Endothelial cell of umbilical vein (primary cell): ENCODE measurements around the gene KIAA1549. TPM values are rescaled to one million over a fixed set of nuclear protein-coding genes. Genes with fewer than 3 reads are reported as not detected.

ENCODE experiments used
- BruUV-seq: library from RNA; stranded (reverse); fragments of 400-500 nt; replicated peaks from 2 replicates; lab custom pipeline; 2021; lab: Mats Ljungman, UMichigan
- CTCF ChIA-PET: fragments of 300-600, 350-600 bp; sonication (Branson Sonifier 250); formaldehyde crosslinking; loops from one replicate; lab custom pipeline; 2021; ENCODE audit warnings: antibody characterized with exemption, inconsistent platforms; lab: Charles Lee
- POLR2A ChIA-PET: fragments of 300-600, 350-600 bp; sonication (Branson Sonifier 250); formaldehyde crosslinking; loops from one replicate; lab custom pipeline; 2021; ENCODE audit warnings: antibody characterized with exemption, inconsistent platforms; lab: Charles Lee
- DNase-seq: peaks from one replicate; pipeline ENCODE4 v3.0.0-alpha.2; 2011; ENCODE audit warnings: low read depth, low spot score
- FAIRE-seq: peaks from 2 replicates; lab custom pipeline; 2011; peaks lifted over from hg19 to GRCh38; lab: Jason Lieb, UNC
- H2AFZ ChIP-seq: 2 replicates; pipeline ENCODE4 v1.6.0; 2012; ENCODE audit warnings: low read depth, low read length, control low read depth, inconsistent platforms
- H3K27ac ChIP-seq: 2 replicates; pipeline ENCODE4 v1.5.1; 2011; ENCODE audit warnings: low read depth, mild to moderate bottlenecking, control low read depth, low read length, moderate library complexity; ENCODE audit not compliant: insufficient read depth
- H3K27me3 ChIP-seq, 2 experiments: 2 replicates each; pipeline versions ENCODE4 v1.6.0 to v1.6.1; 2011; ENCODE audit warnings: low read length in 2 of 2, mixed read lengths in 1 of 2; ENCODE audit not compliant: control insufficient read depth in 2 of 2, insufficient read depth in 2 of 2
- H3K36me3 ChIP-seq, 2 experiments: 2 replicates in 1 of 2; 3 replicates in 1 of 2; pipeline ENCODE4 v1.5.1; 2011; ENCODE audit warnings: low read length in 2 of 2, mild to moderate bottlenecking in 1 of 2, moderate library complexity in 1 of 2; ENCODE audit not compliant: control insufficient read depth in 2 of 2, insufficient read depth in 2 of 2; ENCODE audit errors: extremely low read depth in 1 of 2
- H3K4me1 ChIP-seq: 3 replicates; pipeline ENCODE4 v1.5.1; 2011; ENCODE audit warnings: mild to moderate bottlenecking, low read length; ENCODE audit not compliant: control insufficient read depth, insufficient read depth; ENCODE audit errors: extremely low read depth
- H3K4me2 ChIP-seq: 2 replicates; pipeline ENCODE4 v1.6.1; 2011; ENCODE audit warnings: low read length, control low read depth, mixed read lengths; ENCODE audit not compliant: insufficient read depth
- H3K4me3 ChIP-seq, 3 experiments: fragments of 200-600 bp in 1 of 3; sonication (generic), shearing (Covaris generic) in 1 of 3; replicated peaks in 1 of 3; 2 replicates each; pipeline ENCODE4 v1.5.1; 2011 to 2016; ENCODE audit warnings: control low read depth in 3 of 3, low read length in 3 of 3, mild to moderate bottlenecking in 2 of 3, inconsistent platforms in 1 of 3, low read depth in 1 of 3, moderate library complexity in 1 of 3; ENCODE audit not compliant: insufficient read depth in 1 of 3
- H3K79me2 ChIP-seq: 2 replicates; pipeline ENCODE4 v1.6.0; 2012; ENCODE audit warnings: low read length, inconsistent platforms; ENCODE audit not compliant: control insufficient read depth, insufficient read depth
- H3K9ac ChIP-seq: replicated peaks from 2 replicates; pipeline ENCODE3; 2011; ENCODE audit warnings: low read length, control low read depth; ENCODE audit not compliant: insufficient read depth; ENCODE audit errors: extremely low read depth
- H3K9me1 ChIP-seq: replicated peaks from 3 replicates; pipeline ENCODE4 v1.6.0; 2011; ENCODE audit warnings: mild to moderate bottlenecking, low read length; ENCODE audit not compliant: control insufficient read depth, insufficient read depth; ENCODE audit errors: extremely low read depth
- H3K9me3 ChIP-seq: replicated peaks from 2 replicates; pipeline ENCODE4 v1.5.1; 2012; ENCODE audit warnings: low read length, inconsistent platforms; ENCODE audit not compliant: control insufficient read depth, insufficient read depth
- H4K20me1 ChIP-seq: replicated peaks from 2 replicates; pipeline ENCODE3; 2011; ENCODE audit warnings: mild to moderate bottlenecking, low read length; ENCODE audit not compliant: control insufficient read depth, insufficient read depth; ENCODE audit errors: extremely low read depth
- EZH2 ChIP-seq: IDR thresholded peaks from 2 replicates; pipeline ENCODE4 v1.6.1; 2012; ENCODE audit warnings: borderline replicate concordance, low read depth, mild to moderate bottlenecking, moderate library complexity, low read length, inconsistent platforms; ENCODE audit not compliant: severe bottlenecking
- FOS ChIP-seq: IDR thresholded peaks from 2 replicates; pipeline ENCODE4 v1.6.1; 2011; ENCODE audit warnings: mild to moderate bottlenecking, low read length, moderate library complexity, borderline replicate concordance; ENCODE audit not compliant: insufficient read depth
- GATA2 ChIP-seq: IDR thresholded peaks from 2 replicates; pipeline ENCODE4 v1.7.0; 2011; ENCODE audit warnings: low read depth, mild to moderate bottlenecking, moderate library complexity, mixed read lengths, low read length; ENCODE audit not compliant: insufficient read length, insufficient read depth
- JUN ChIP-seq: IDR thresholded peaks from 2 replicates; pipeline ENCODE4 v1.6.1; 2011; ENCODE audit warnings: borderline replicate concordance, low read depth; ENCODE audit not compliant: insufficient read length, insufficient read depth
- MYC ChIP-seq: IDR thresholded peaks from one replicate; pipeline ENCODE4 v1.6.1; 2011; ENCODE audit warnings: mild to moderate bottlenecking, low read depth, low read length
- POLR2A ChIP-seq: IDR thresholded peaks from 2 replicates; pipeline ENCODE4 v1.6.1; 2012; ENCODE audit warnings: low read depth, mild to moderate bottlenecking, control low read depth, low read length
- POLR2AphosphoS5 ChIP-seq: IDR thresholded peaks from 2 replicates; pipeline ENCODE4 v1.6.1; 2012; ENCODE audit warnings: low read depth, mild to moderate bottlenecking, control low read depth, low read length, moderate library complexity; ENCODE audit not compliant: insufficient read depth
- dilution Hi-C: fragments of 300-500 bp; cut with MboI; formaldehyde crosslinking; loops from one replicate; pipeline ENCODE4 v1.15.0; 2019; ENCODE audit warnings: low sequenced_read_pairs; ENCODE audit not compliant: extremely low pct_ligation_motif_present
- intact Hi-C: fragments of 100-400 bp; cut with micrococcal nuclease; formaldehyde crosslinking; loops from one replicate; pipeline ENCODE4 v1.10.0; 2022
- polyA plus RNA-seq, 4 experiments: library from polyadenylated mRNA; depleted of rRNA in 3 of 4; stranded (reverse) in 3 of 4; unstranded in 1 of 4; fragments of >200 nt; gene quantifications; 2 replicates each; pipeline versions ENCODE4 v1.2.1 to v1.2.3, GENCODE V29; 2011 to 2012; ENCODE audit warnings: missing spikeins in 1 of 4
- total RNA-seq: library from RNA; stranded (reverse); gene quantifications from 2 replicates; pipeline ENCODE4 v1.2.3, GENCODE V29; 2021
- TF ChIP-seq, protein P1 (sequence below): IDR thresholded peaks from 2 replicates; pipeline ENCODE4 v1.6.1; 2011; ENCODE audit not compliant: insufficient read depth, insufficient read length
- TF ChIP-seq, protein P2 (sequence below), 2 donors: IDR thresholded peaks; 1 replicate in 1 of 2; 2 replicates in 1 of 2; pipeline ENCODE4 v1.5.1; 2011; ENCODE audit warnings: low read length in 2 of 2, mild to moderate bottlenecking in 2 of 2, moderate library complexity in 2 of 2, control low read depth in 1 of 2, inconsistent platforms in 1 of 2, low read depth in 1 of 2; ENCODE audit not compliant: insufficient read depth in 1 of 2; ENCODE audit errors: extremely low read depth in 1 of 2

KIAA1549 gene
- total and polyA plus RNA-seq, 2 donors (not counting 3 experiments of a cell fraction or from before 2014, with no cell fraction given): 4.6 to 10.9 TPM

GRCh38 chr7:138974675-138975292, 6.4 kb downstream of the KIAA1549 start:
- BruUV-seq: no TSS peak
- POLR2A ChIA-PET: no interaction called here
- dilution Hi-C loops: no loop called here

GRCh38 chr7:138974103-138974502, 7.1 kb downstream of the KIAA1549 start:
- no peaks in the 10 kb centered on the region for H3K9me3 ChIP-seq
- BruUV-seq: no TSS peak
- DNase-seq (no peak), FAIRE-seq (no peak)
- H3K79me2 ChIP-seq: peaks cover 37% of the 10 kb centered on the region
- no peaks in the 10 kb centered on the region for H3K36me3 ChIP-seq
- ChIA-PET POLR2A (no interaction called here), CTCF (interaction anchor here (1.1 to 1.4 kb wide), 2 partner anchors 69 to 88 kb away, joined by 3 to 8 read pairs; no protein-coding TSS in a partner anchor)
- TF ChIP-seq EZH2 (no peak), POLR2A (no peak), POLR2AphosphoS5 (no peak), FOS (no peak), JUN (no peak), MYC (no peak), GATA2 (no peak)
- TF ChIP-seq, protein P1, sequence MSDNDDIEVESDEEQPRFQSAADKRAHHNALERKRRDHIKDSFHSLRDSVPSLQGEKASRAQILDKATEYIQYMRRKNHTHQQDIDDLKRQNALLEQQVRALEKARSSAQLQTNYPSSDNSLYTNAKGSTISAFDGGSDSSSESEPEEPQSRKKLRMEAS: no peak
- TF ChIP-seq, protein P2, sequence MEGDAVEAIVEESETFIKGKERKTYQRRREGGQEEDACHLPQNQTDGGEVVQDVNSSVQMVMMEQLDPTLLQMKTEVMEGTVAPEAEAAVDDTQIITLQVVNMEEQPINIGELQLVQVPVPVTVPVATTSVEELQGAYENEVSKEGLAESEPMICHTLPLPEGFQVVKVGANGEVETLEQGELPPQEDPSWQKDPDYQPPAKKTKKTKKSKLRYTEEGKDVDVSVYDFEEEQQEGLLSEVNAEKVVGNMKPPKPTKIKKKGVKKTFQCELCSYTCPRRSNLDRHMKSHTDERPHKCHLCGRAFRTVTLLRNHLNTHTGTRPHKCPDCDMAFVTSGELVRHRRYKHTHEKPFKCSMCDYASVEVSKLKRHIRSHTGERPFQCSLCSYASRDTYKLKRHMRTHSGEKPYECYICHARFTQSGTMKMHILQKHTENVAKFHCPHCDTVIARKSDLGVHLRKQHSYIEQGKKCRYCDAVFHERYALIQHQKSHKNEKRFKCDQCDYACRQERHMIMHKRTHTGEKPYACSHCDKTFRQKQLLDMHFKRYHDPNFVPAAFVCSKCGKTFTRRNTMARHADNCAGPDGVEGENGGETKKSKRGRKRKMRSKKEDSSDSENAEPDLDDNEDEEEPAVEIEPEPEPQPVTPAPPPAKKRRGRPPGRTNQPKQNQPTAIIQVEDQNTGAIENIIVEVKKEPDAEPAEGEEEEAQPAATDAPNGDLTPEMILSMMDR (IDR thresholded peaks at IDR 0.05; ENCODE audit: extremely low read depth in 1 of 2, insufficient read depth in 1 of 2, low read depth in 1 of 2, low read length in 2 of 2): no peak
- intact Hi-C loops: no loop called here
- H2AFZ ChIP-seq: no peak overlapping the region
- dilution Hi-C loops: no loop called here
- no peaks in the 10 kb centered on the region for H3K9me1 ChIP-seq
- H3K4me2 ChIP-seq: no peak overlapping the region
- no peaks in the 10 kb centered on the region for H3K27me3 ChIP-seq
- no peak overlapping the region for H3K27ac ChIP-seq
- peaks cover 7% of the 10 kb centered on the region for H3K4me1 ChIP-seq
- no peaks in the 10 kb centered on the region for H4K20me1 ChIP-seq
- no peak overlapping the region for H3K4me3 ChIP-seq
- no peak overlapping the region for H3K9ac ChIP-seq

More at GRCh38 chr7:138974675-138975292, 6.4 kb downstream of the KIAA1549 start:
- Histone ChIP-seq H3K79me2 (peaks cover 40% of the 10 kb centered on the region), H3K9me1 (no peaks in the 10 kb centered on the region), H3K27me3 (no peaks in the 10 kb centered on the region), H3K4me3 (no peak overlapping the region), H3K4me1 (peaks cover 14% of the 10 kb centered on the region), H3K9me3 (no peaks in the 10 kb centered on the region), H3K27ac (no peak overlapping the region), H4K20me1 (no peaks in the 10 kb centered on the region), H3K9ac (no peak overlapping the region), H3K4me2 (no peak overlapping the region), H2AFZ (no peak overlapping the region), H3K36me3 (no peaks in the 10 kb centered on the region)
- CTCF ChIA-PET: interaction anchor here (1.1 to 1.7 kb wide), 3 partner anchors 42 to 88 kb away, joined by 3 to 10 read pairs (median 5); no protein-coding TSS in a partner anchor
- no peak for TF ChIP-seq JUN
- TF ChIP-seq MYC: no peak
- TF ChIP-seq, protein P1: no peak
- DNase-seq (no peak), FAIRE-seq (no peak)
- intact Hi-C loops: no loop called here
